CD4-positive, alpha-beta T cell (primary cell): ENCODE data around the gene RIC8A. TPM values are rescaled to one million over a fixed set of nuclear protein-coding genes. Genes with fewer than 3 reads are reported as not detected.
"Not testable (repeated sequence)": the region's sequence is repeated elsewhere in the genome, so short reads cannot be mapped to it uniquely, and the experiment has no call there.

Experiments
- ATAC-seq: fragments of 200-7000 bp; cut with Tn5 transposase; one replicate; pipeline ENCODE4 v1.10.0; 2022; ENCODE audit warnings: mild to moderate bottlenecking; ENCODE audit not compliant: poor library complexity
- CTCF ChIA-PET: fragments of 350-600 bp; sonication (Branson Sonifier 250); formaldehyde crosslinking; loops from one replicate; lab custom pipeline; 2021; ENCODE audit warnings: antibody characterized with exemption, inconsistent platforms; lab: Charles Lee
- POLR2A ChIA-PET: fragments of 350-600 bp; sonication (Branson Sonifier 250); formaldehyde crosslinking; loops from one replicate; lab custom pipeline; 2021; ENCODE audit warnings: antibody characterized with exemption, inconsistent platforms; lab: Charles Lee
- DNase-seq, 14 experiments: peaks; one replicate each; pipeline ENCODE4 v3.0.0-alpha.2; 2013 to 2020; ENCODE audit warnings: mixed read lengths in 2 of 14
- H3K27ac ChIP-seq, 2 donors: one replicate each; pipeline versions ENCODE4 v1.5.1 to v1.7.0; 2013; ENCODE audit warnings: low read length in 2 of 2, low read depth in 1 of 2, mild to moderate bottlenecking in 1 of 2
- H3K27me3 ChIP-seq, 2 experiments: 1 replicate in 1 of 2; 2 replicates in 1 of 2; pipeline versions ENCODE4 v1.6.1 to v1.7.0; 2013; ENCODE audit warnings: low read length in 2 of 2, control low read depth in 1 of 2, mild to moderate bottlenecking in 1 of 2, moderate library complexity in 1 of 2; ENCODE audit not compliant: insufficient read depth in 2 of 2, control insufficient read depth in 1 of 2
- H3K36me3 ChIP-seq: one replicate; pipeline ENCODE4 v1.6.1; 2013; ENCODE audit warnings: low read length, control low read depth; ENCODE audit not compliant: insufficient read depth
- H3K4me1 ChIP-seq: one replicate; pipeline ENCODE4 v1.6.1; 2013; ENCODE audit warnings: low read length, control low read depth; ENCODE audit not compliant: insufficient read depth
- H3K4me3 ChIP-seq: one replicate; pipeline ENCODE4 v1.5.1; 2013; ENCODE audit warnings: mild to moderate bottlenecking, low read length, moderate library complexity
- H3K9me3 ChIP-seq, 2 experiments: 1 replicate in 1 of 2; 2 replicates in 1 of 2; pipeline versions ENCODE4 v1.6.1 to v1.7.0; 2013; ENCODE audit warnings: low read length in 2 of 2, mild to moderate bottlenecking in 2 of 2, control low read depth in 1 of 2, moderate library complexity in 1 of 2; ENCODE audit not compliant: control insufficient read depth in 1 of 2, insufficient read depth in 1 of 2
- H3K27ac Mint-ChIP-seq: one replicate; pipeline ENCODE4 v1.8.0; 2020; ENCODE audit warnings: mixed read lengths
- H3K27me3 Mint-ChIP-seq: one replicate; pipeline ENCODE4 v1.8.0; 2021; ENCODE audit warnings: mixed read lengths
- H3K36me3 Mint-ChIP-seq: one replicate; pipeline ENCODE4 v1.8.0; 2021; ENCODE audit warnings: low read depth, mixed read lengths
- H3K4me1 Mint-ChIP-seq: one replicate; pipeline ENCODE4 v1.8.0; 2021; ENCODE audit warnings: low read depth, mixed read lengths
- H3K4me3 Mint-ChIP-seq: one replicate; pipeline ENCODE4 v1.8.0; 2020; ENCODE audit warnings: mild to moderate bottlenecking, mixed read lengths
- H3K9me3 Mint-ChIP-seq: one replicate; pipeline ENCODE4 v1.8.0; 2020; ENCODE audit warnings: mixed read lengths
- intact Hi-C, 2 experiments: fragments of 100-400 bp; cut with DNase I in 1 of 2; cut with micrococcal nuclease in 1 of 2; formaldehyde crosslinking; loops; one replicate each; pipeline versions ENCODE4 v1.15.1 to v1.9.0; 2023 to 2025; cut with DNase I, micrococcal nuclease
- total RNA-seq, 174 experiments: library from RNA in 2 of 174; stranded (reverse) in 2 of 174; gene quantifications; one replicate each; pipeline ENCODE4 v1.2.3 and lab custom pipeline; 2021 to 2026
- TF ChIP-seq, protein P1 (sequence below): fragments of 200-600 bp; IDR thresholded peaks from one replicate; pipeline ENCODE4 v1.8.0; 2022; ENCODE audit warnings: antibody characterized with exemption, mild to moderate bottlenecking

RIC8A gene
- total RNA-seq, 2 experiments from 2014 or later = 99.6 to 104 TPM

DNA sequence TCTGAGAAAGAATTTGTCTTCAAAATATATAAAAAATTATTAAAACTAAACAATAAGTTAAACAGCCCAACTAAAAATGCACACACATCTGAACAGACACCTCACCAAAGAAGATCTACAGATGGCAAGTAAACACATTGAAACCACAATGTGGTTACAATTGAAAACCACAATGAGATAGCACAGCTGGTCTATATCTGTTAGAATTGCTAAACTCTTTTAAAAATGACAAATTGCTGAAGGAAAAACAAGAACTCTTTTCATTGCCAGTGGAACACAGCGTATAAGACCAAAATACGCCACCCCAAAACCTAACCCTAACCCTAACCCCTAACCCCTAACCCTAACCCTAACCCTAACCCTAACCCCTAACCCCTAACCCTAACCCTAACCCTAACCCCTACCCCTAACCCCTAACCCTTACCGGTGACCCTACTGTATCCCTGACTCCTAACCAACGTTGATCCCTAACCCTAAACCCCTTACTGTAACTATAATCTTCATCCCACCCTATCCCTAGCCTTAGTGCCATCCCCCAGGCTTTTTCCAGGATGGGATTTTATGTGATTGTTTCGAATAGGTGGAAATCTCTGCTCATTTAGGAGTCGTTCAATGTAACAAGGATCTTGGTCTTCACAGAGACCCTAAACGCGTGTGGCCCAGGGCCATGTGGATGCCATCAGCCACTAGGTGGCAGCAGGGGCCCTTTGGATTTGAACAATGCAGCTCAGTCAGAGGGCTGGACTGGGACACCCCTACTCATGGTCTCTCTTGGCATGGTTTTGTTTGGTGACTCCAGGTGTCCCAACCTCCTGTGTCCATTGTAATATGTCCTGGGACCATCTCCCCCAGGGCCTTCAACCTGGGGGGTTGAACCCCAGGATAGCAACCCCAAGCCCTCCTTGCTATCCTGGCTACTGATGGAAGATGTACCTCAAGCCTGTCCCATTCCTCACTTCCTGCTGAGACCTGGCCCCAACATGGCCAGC lies 15.7 kb upstream of the RIC8A start:
- H3K36me3 Mint-ChIP-seq, H3K27ac ChIP-seq, intact Hi-C loops, H3K27me3 ChIP-seq, H3K9me3 Mint-ChIP-seq, POLR2A ChIA-PET, CTCF ChIA-PET, H3K36me3 ChIP-seq, H3K27me3 Mint-ChIP-seq, H3K4me3 ChIP-seq, H3K9me3 ChIP-seq: not testable (repeated sequence)
- Mint-ChIP-seq H3K27ac (peak overlapping the region; percentile 62), H3K4me1 (peaks cover 14% of the 10 kb centered on the region), H3K4me3 (peak overlapping the region; percentile 45)
- peaks cover 16% of the 10 kb centered on the region for H3K4me1 ChIP-seq
- TF ChIP-seq, protein P1, sequence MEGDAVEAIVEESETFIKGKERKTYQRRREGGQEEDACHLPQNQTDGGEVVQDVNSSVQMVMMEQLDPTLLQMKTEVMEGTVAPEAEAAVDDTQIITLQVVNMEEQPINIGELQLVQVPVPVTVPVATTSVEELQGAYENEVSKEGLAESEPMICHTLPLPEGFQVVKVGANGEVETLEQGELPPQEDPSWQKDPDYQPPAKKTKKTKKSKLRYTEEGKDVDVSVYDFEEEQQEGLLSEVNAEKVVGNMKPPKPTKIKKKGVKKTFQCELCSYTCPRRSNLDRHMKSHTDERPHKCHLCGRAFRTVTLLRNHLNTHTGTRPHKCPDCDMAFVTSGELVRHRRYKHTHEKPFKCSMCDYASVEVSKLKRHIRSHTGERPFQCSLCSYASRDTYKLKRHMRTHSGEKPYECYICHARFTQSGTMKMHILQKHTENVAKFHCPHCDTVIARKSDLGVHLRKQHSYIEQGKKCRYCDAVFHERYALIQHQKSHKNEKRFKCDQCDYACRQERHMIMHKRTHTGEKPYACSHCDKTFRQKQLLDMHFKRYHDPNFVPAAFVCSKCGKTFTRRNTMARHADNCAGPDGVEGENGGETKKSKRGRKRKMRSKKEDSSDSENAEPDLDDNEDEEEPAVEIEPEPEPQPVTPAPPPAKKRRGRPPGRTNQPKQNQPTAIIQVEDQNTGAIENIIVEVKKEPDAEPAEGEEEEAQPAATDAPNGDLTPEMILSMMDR = peak; percentile 60
- ATAC-seq (peak; percentile 71), DNase-seq (peak in 11 of 14 experiments; percentile 13 to 68 (median 40))

GRCh38 chr11:192674-193128 lies 14.8 kb upstream of the RIC8A start, which contains the start of gene SCGB1C1:
Gene SCGB1C1 (plus strand): TSS chr11:193078. CDS start chr11:193100, 22 bp downstream.
- H3K36me3 ChIP-seq, H3K36me3 Mint-ChIP-seq, ATAC-seq, DNase-seq, POLR2A ChIA-PET, H3K9me3 ChIP-seq, CTCF ChIA-PET, H3K9me3 Mint-ChIP-seq, H3K27me3 ChIP-seq, H3K27me3 Mint-ChIP-seq, H3K4me3 ChIP-seq, H3K27ac ChIP-seq, intact Hi-C loops: not testable (repeated sequence)
- peaks cover 14% of the 10 kb centered on the region for H3K4me1 Mint-ChIP-seq
- peaks cover 16% of the 10 kb centered on the region for H3K4me1 ChIP-seq
- H3K4me3 Mint-ChIP-seq = peak within 1 kb of the TSS; percentile 38
- peak within 1 kb of the TSS; percentile 62 for H3K27ac Mint-ChIP-seq

DNA sequence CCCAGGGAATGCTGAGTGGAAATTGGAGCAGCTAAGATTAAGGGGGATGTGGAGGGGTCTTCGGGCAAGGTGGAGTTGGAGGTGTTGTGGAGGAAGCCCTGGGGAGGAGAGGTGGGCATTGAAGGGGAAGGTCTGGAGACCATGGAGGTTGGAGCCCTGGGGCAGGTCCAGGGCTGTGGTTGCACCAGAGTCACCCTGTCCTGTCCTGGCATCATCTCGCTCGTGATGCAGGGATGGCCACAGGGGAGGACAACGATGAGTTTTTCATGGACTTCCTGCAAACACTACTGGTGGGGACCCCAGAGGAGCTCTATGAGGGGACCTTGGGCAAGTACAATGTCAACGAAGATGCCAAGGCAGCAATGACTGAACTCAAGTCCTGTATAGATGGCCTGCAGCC lies 14.0 kb upstream of the RIC8A start:
- POLR2A ChIA-PET, H3K36me3 Mint-ChIP-seq, H3K27ac ChIP-seq, H3K27ac Mint-ChIP-seq, H3K4me3 Mint-ChIP-seq, H3K4me3 ChIP-seq, H3K36me3 ChIP-seq, ATAC-seq, H3K9me3 ChIP-seq, H3K27me3 ChIP-seq, H3K9me3 Mint-ChIP-seq, CTCF ChIA-PET, H3K27me3 Mint-ChIP-seq, intact Hi-C loops: not testable (repeated sequence)
- peaks cover 16% of the 10 kb centered on the region for H3K4me1 ChIP-seq
- H3K4me1 Mint-ChIP-seq = peaks cover 14% of the 10 kb centered on the region
- DNase-seq = peak in 2 of 14 experiments; percentile 19 to 31
